ENCODE data around the gene SEMA3A.

Gene SEMA3A

GRCh38 chr7:84195295-84196060, 889 bp upstream of the SEMA3A start:
- no peak for DNase-seq

GRCh38 chr7:84193747-84194146, 842 bp downstream of the SEMA3A start:
- no peak for DNase-seq

GRCh38 chr7:84191842-84192241, 2.7 kb downstream of the SEMA3A start:
- no peak for DNase-seq

GRCh38 chr7:84191261-84191660, 3.3 kb downstream of the SEMA3A start:
- DNase-seq: no peak

GRCh38 chr7:84190016-84190705, 4.4 kb downstream of the SEMA3A start:
- DNase-seq: no peak

GRCh38 chr7:84188786-84189405, 5.7 kb downstream of the SEMA3A start:
- DNase-seq: no peak

GRCh38 chr7:84187813-84188510, 6.6 kb downstream of the SEMA3A start:
- DNase-seq: no peak

GRCh38 chr7:84187087-84187805, 7.3 kb downstream of the SEMA3A start:
- DNase-seq: no peak

GRCh38 chr7:84183741-84184140, 10.8 kb downstream of the SEMA3A start:
- no peak for DNase-seq

GRCh38 chr7:84182301-84182700, 12.3 kb downstream of the SEMA3A start:
- no peak for DNase-seq

- no peak for DNase-seq
Observed at GRCh38 chr7:84181628-84182027, 13.0 kb downstream of the SEMA3A start.

- no peak for DNase-seq
Observed at GRCh38 chr7:84177758-84178412, 16.7 kb downstream of the SEMA3A start.

GRCh38 chr7:84176716-84177115, 17.9 kb downstream of the SEMA3A start:
- DNase-seq: no peak

GRCh38 chr7:84175461-84175860, 19.1 kb downstream of the SEMA3A start:
- DNase-seq: no peak

GRCh38 chr7:84170646-84171045, 23.9 kb downstream of the SEMA3A start:
- DNase-seq: no peak

- no peak for DNase-seq
Observed at GRCh38 chr7:84162584-84162983, 32.0 kb downstream of the SEMA3A start.

- DNase-seq: no peak
Observed at GRCh38 chr7:84162125-84162524, 32.5 kb downstream of the SEMA3A start.

- DNase-seq: no peak
Observed at GRCh38 chr7:84161398-84161797, 33.2 kb downstream of the SEMA3A start.

- DNase-seq: no peak
Observed at GRCh38 chr7:84159435-84159834, 35.2 kb downstream of the SEMA3A start.

GRCh38 chr7:84157171-84157570, 37.4 kb downstream of the SEMA3A start:
- no peak for DNase-seq

- DNase-seq: no peak
Observed at GRCh38 chr7:84154991-84155781, 39.4 kb downstream of the SEMA3A start.
